H1 (cell line): ENCODE results near the gene SMU1. TPM values are rescaled to one million over a fixed set of nuclear protein-coding genes. Genes with fewer than 3 reads are reported as not detected.
A peak's percentile ranks its signal among the peaks of the same experiment; 100 is the strongest.

Experiments
- CTCF ChIA-PET: fragments of 300-600 bp; sonication (Branson Sonifier 250); formaldehyde crosslinking; loops from one replicate; lab custom pipeline; 2021; ENCODE audit not compliant: partially characterized antibody; lab: Charles Lee
- POLR2A ChIA-PET: fragments of 300-600 bp; sonication (Branson Sonifier 250); formaldehyde crosslinking; loops from one replicate; lab custom pipeline; 2021; ENCODE audit warnings: inconsistent platforms; ENCODE audit not compliant: partially characterized antibody; lab: Charles Lee
- DNase-seq, 2 experiments: peaks; one replicate each; pipeline versions ENCODE4 v3.0.0 to v3.0.0-alpha.2; 2010 to 2022; ENCODE audit warnings: low spot score in 2 of 2, low read depth in 1 of 2, mixed read lengths in 1 of 2
- FAIRE-seq: peaks from 2 replicates; lab custom pipeline; 2011; peaks lifted over from hg19 to GRCh38; lab: Jason Lieb, UNC
- H2AFZ ChIP-seq: 2 replicates; pipeline ENCODE4 v1.8.1; 2012; ENCODE audit warnings: low read length, inconsistent platforms
- H2AK5ac ChIP-seq: 2 replicates; pipeline ENCODE4 v1.6.1; 2013; ENCODE audit warnings: low read depth, low read length
- H2BK120ac ChIP-seq: replicated peaks from 2 replicates; pipeline ENCODE3; 2013; ENCODE audit warnings: low read depth, low read length, inconsistent platforms
- H2BK12ac ChIP-seq: 2 replicates; pipeline ENCODE4 v1.6.1; 2013; ENCODE audit warnings: low read depth, low read length
- H2BK15ac ChIP-seq: 2 replicates; pipeline ENCODE4 v1.6.1; 2013; ENCODE audit warnings: low read length
- H2BK20ac ChIP-seq: 2 replicates; pipeline ENCODE4 v1.6.1; 2013; ENCODE audit warnings: low read length
- H2BK5ac ChIP-seq: 2 replicates; pipeline ENCODE4 v1.6.1; 2013; ENCODE audit warnings: low read depth, low read length
- H3K14ac ChIP-seq: 2 replicates; pipeline ENCODE4 v1.6.1; 2013; ENCODE audit warnings: inconsistent platforms; ENCODE audit not compliant: insufficient read length
- H3K18ac ChIP-seq: 2 replicates; pipeline ENCODE4 v1.6.1; 2013; ENCODE audit warnings: low read length; ENCODE audit errors: extremely low read depth
- H3K23ac ChIP-seq: 2 replicates; pipeline ENCODE4 v1.6.1; 2013; ENCODE audit warnings: inconsistent platforms; ENCODE audit not compliant: insufficient read length
- H3K23me2 ChIP-seq: 2 replicates; pipeline ENCODE4 v1.6.1; 2013; ENCODE audit warnings: low read depth, low read length
- H3K27ac ChIP-seq: 2 replicates; pipeline ENCODE4 v1.6.1; 2011; ENCODE audit warnings: low read depth, low read length, inconsistent platforms
- H3K27me3 ChIP-seq, 4 experiments: replicated peaks in 1 of 4; 1 replicate in 1 of 4; 2 replicates in 3 of 4; pipeline versions ENCODE4 v1.6.1 to v1.8.1; 2011 to 2013; ENCODE audit warnings: low read length in 3 of 4, mild to moderate bottlenecking in 3 of 4, inconsistent platforms in 2 of 4, mixed read lengths in 2 of 4, moderate library complexity in 1 of 4; ENCODE audit not compliant: control insufficient read depth in 3 of 4, insufficient read depth in 3 of 4; ENCODE audit errors: extremely low read depth in 1 of 4
- H3K36me3 ChIP-seq, 4 experiments: 2 replicates each; pipeline versions ENCODE4 v1.6.1 to v1.8.1; 2011 to 2013; ENCODE audit warnings: mild to moderate bottlenecking in 4 of 4, low read length in 3 of 4, moderate library complexity in 2 of 4, control low read depth in 1 of 4, inconsistent platforms in 1 of 4; ENCODE audit not compliant: insufficient read depth in 4 of 4, control insufficient read depth in 2 of 4
- H3K4ac ChIP-seq: replicated peaks from 2 replicates; pipeline ENCODE3; 2013; ENCODE audit warnings: low read length, low read depth, mixed read lengths, inconsistent platforms; ENCODE audit not compliant: insufficient read length
- H3K4me1 ChIP-seq, 4 experiments: replicated peaks in 1 of 4; 1 replicate in 1 of 4; 2 replicates in 3 of 4; pipeline versions ENCODE4 v1.6.1 to v1.8.1; 2011 to 2013; ENCODE audit warnings: low read length in 3 of 4, inconsistent platforms in 2 of 4, mixed read lengths in 1 of 4; ENCODE audit not compliant: insufficient read depth in 4 of 4, control insufficient read depth in 3 of 4
- H3K4me2 ChIP-seq, 2 experiments: 2 replicates each; pipeline versions ENCODE4 v1.6.1 to v1.8.1; 2011 to 2013; ENCODE audit warnings: low read depth in 2 of 2, low read length in 2 of 2, control low read depth in 1 of 2, inconsistent platforms in 1 of 2, mild to moderate bottlenecking in 1 of 2; ENCODE audit not compliant: insufficient read depth in 1 of 2
- H3K4me3 ChIP-seq, 4 experiments: fragments of 200-600, 300-600 bp in 1 of 4; sonication (generic), shearing (Covaris generic), sonication (Bioruptor Twin) in 1 of 4; 2 replicates each; pipeline versions ENCODE4 v1.5.1 to v1.8.1; 2011 to 2016; ENCODE audit warnings: low read length in 4 of 4, low read depth in 3 of 4, control low read depth in 2 of 4, inconsistent platforms in 2 of 4, mild to moderate bottlenecking in 2 of 4, mixed read lengths in 1 of 4, moderate library complexity in 1 of 4; ENCODE audit not compliant: insufficient read depth in 2 of 4; ENCODE audit errors: extremely low read depth in 1 of 4
- H3K56ac ChIP-seq: replicated peaks from 2 replicates; pipeline ENCODE3; 2013; ENCODE audit warnings: low read depth, mild to moderate bottlenecking, mixed read lengths, low read length, inconsistent platforms; ENCODE audit not compliant: insufficient read length
- H3K79me1 ChIP-seq: 2 replicates; pipeline ENCODE4 v1.6.1; 2013; ENCODE audit warnings: low read depth, low read length, control low read depth
- H3K79me2 ChIP-seq, 2 experiments: 2 replicates each; pipeline versions ENCODE4 v1.6.1 to v1.8.1; 2012 to 2013; ENCODE audit warnings: low read length in 2 of 2, mild to moderate bottlenecking in 2 of 2, inconsistent platforms in 1 of 2; ENCODE audit not compliant: insufficient read depth in 2 of 2, control insufficient read depth in 1 of 2
- H3K9ac ChIP-seq, 4 experiments: replicated peaks in 1 of 4; 1 replicate in 1 of 4; 2 replicates in 3 of 4; pipeline versions ENCODE4 v1.6.1 to v1.8.1; 2011 to 2013; ENCODE audit warnings: low read depth in 3 of 4, low read length in 3 of 4, control low read depth in 2 of 4, mild to moderate bottlenecking in 2 of 4, moderate library complexity in 2 of 4, inconsistent platforms in 1 of 4; ENCODE audit errors: extremely low read depth in 1 of 4
- H3K9me3 ChIP-seq, 2 experiments: 2 replicates each; pipeline versions ENCODE4 v1.6.1 to v1.8.1; 2012 to 2013; ENCODE audit warnings: mild to moderate bottlenecking in 2 of 2, moderate library complexity in 2 of 2, control low read depth in 1 of 2, inconsistent platforms in 1 of 2, low read depth in 1 of 2, low read length in 1 of 2, mixed read lengths in 1 of 2; ENCODE audit not compliant: insufficient read depth in 2 of 2
- H4K20me1 ChIP-seq, 2 experiments: replicated peaks in 1 of 2; 2 replicates each; pipeline versions ENCODE3 to v1.8.1; 2011 to 2013; ENCODE audit warnings: inconsistent platforms in 2 of 2, low read length in 2 of 2, mild to moderate bottlenecking in 1 of 2; ENCODE audit not compliant: insufficient read depth in 2 of 2, control insufficient read depth in 1 of 2
- H4K5ac ChIP-seq: 2 replicates; pipeline ENCODE4 v1.6.1; 2013; ENCODE audit warnings: low read length, low read depth, mixed read lengths, inconsistent platforms; ENCODE audit not compliant: insufficient read length
- H4K8ac ChIP-seq: 2 replicates; pipeline ENCODE4 v1.8.0; 2013; ENCODE audit warnings: mild to moderate bottlenecking, moderate library complexity, low read length, inconsistent platforms; ENCODE audit not compliant: insufficient read depth; ENCODE audit errors: extremely low read depth
- H4K91ac ChIP-seq: replicated peaks from 2 replicates; pipeline ENCODE3; 2013; ENCODE audit warnings: low read length, mixed read lengths, inconsistent platforms; ENCODE audit not compliant: insufficient read length
- CEBPB ChIP-seq: IDR thresholded peaks from 2 replicates; pipeline ENCODE4 v1.6.1; 2012; ENCODE audit warnings: low read depth, low read length
- HDAC6 ChIP-seq: IDR thresholded peaks from one replicate; pipeline ENCODE4 v1.7.1; 2012; ENCODE audit warnings: low read depth, mild to moderate bottlenecking, inconsistent platforms, low read length, moderate library complexity
- JUN ChIP-seq: IDR thresholded peaks from 2 replicates; pipeline ENCODE4 v1.6.1; 2011; ENCODE audit warnings: low read depth, mild to moderate bottlenecking, improper control_type of control experiment, low read length
- KDM4A ChIP-seq: IDR thresholded peaks from one replicate; pipeline ENCODE4 v1.7.1; 2012; ENCODE audit warnings: low read depth, mild to moderate bottlenecking, moderate library complexity, low read length, inconsistent platforms; ENCODE audit not compliant: severe bottlenecking
- POLR2AphosphoS5 ChIP-seq: IDR thresholded peaks from 2 replicates; pipeline ENCODE4 v1.6.1; 2011; ENCODE audit warnings: low read depth, low read length
- SIN3A ChIP-seq, 2 experiments: IDR thresholded peaks in 1 of 2; conservative IDR thresholded peaks in 1 of 2; 2 replicates each; pipeline ENCODE4 v1.6.1; 2011 to 2012; ENCODE audit warnings: low read length in 2 of 2, improper control_type of control experiment in 1 of 2, low read depth in 1 of 2, mild to moderate bottlenecking in 1 of 2
- SIRT6 ChIP-seq: IDR thresholded peaks from one replicate; pipeline ENCODE4 v1.7.1; 2012; ENCODE audit warnings: low read length, inconsistent platforms
- YY1 ChIP-seq: IDR thresholded peaks from 2 replicates; pipeline ENCODE4 v1.6.1; 2011; ENCODE audit warnings: low read depth, mild to moderate bottlenecking, low read length
- WGBS, 2 experiments: shearing (Covaris generic) in 1 of 2; methylation state at CpG; one replicate each; pipeline versions ENCODE4 v1.1.6 to v1.1.7; 2013 to 2015; ENCODE audit warnings: low lambda C conversion rate in 2 of 2, mixed read lengths in 2 of 2, inconsistent platforms in 1 of 2, low coverage in 1 of 2, missing lambda C conversion rate in 1 of 2; ENCODE audit not compliant: insufficient replicate concordance in 2 of 2, insufficient coverage in 1 of 2, insufficient read length in 1 of 2; ENCODE audit errors: extremely low coverage in 1 of 2, missing lambda C conversion rate in 1 of 2; 5-methylcytosine and 5-hydroxymethylcytosine counted together
- polyA plus RNA-seq, 7 experiments: library from polyadenylated mRNA; depleted of rRNA in 3 of 7; stranded (reverse) in 5 of 7; unstranded in 2 of 7; fragments of >200 nt in 5 of 7; fragments of 200-250 nt in 2 of 7; gene quantifications; 1 replicate in 5 of 7; 2 replicates in 1 of 7; 4 replicates in 1 of 7; pipeline versions ENCODE4 v1.2.1 to v1.2.3, GENCODE V29; 2011 to 2013; ENCODE audit warnings: missing spikeins in 2 of 7, mixed read lengths in 2 of 7
- total RNA-seq: library from RNA; stranded (reverse); fragmentation: NEBNext Ultra II Directional; extraction: Animal tissue kit (Norgen Biotek cat#: 25700); gene quantifications from 2 replicates; pipeline ENCODE4 v1.2.1, GENCODE V29; 2021
- TF ChIP-seq, protein P1 (sequence below): IDR thresholded peaks from 2 replicates; pipeline ENCODE4 v1.6.1; 2011; ENCODE audit warnings: low read length, improper control_type of control experiment
- TF ChIP-seq, protein P2 (sequence below), 3 experiments: IDR thresholded peaks; 1 replicate in 2 of 3; 2 replicates in 1 of 3; pipeline versions ENCODE4 v1.5.1 to v1.6.1; 2011; ENCODE audit warnings: low read length in 3 of 3, mild to moderate bottlenecking in 3 of 3, inconsistent platforms in 2 of 3, low read depth in 1 of 3, moderate library complexity in 1 of 3; ENCODE audit not compliant: insufficient read depth in 1 of 3; ENCODE audit errors: control extremely low read depth in 1 of 3

Gene SMU1
- total and polyA plus RNA-seq, 2 of the 8 experiments (the other 6 are each of a cell fraction or from before 2014, with no cell fraction given): 8.4 to 26.0 TPM

DNA sequence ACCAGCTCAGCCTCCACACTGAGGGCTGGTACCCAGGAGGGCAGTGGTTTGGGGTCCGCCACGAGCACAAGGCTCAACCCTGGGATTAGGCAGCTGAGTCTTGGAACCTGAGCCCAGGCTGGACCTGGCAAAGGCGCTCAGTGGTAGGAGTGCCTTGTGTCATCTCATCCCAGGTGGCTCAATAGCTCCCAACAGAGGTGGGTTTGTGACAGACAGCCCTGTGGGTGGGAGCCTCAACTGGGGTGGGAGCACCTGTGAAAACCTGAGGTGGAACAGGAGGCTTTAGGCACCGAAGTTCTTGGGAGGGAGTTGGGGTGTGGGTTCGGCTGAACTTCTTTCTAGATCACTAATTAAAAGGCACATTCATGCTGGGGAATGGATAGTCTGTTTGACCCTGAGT, 35.2 kb upstream of the SMU1 start:
- Histone ChIP-seq H3K4me1 (peaks cover 0 to 4% (median 1%) of the 10 kb centered on the region in 4 experiments; a peak in 3 of 7 replicates), H3K4me2 (no peak overlapping the region; a peak in 1 of 4 replicates), H2BK5ac (no peak overlapping the region), H4K91ac (no peak overlapping the region), H3K27ac (no peak overlapping the region; the same call in 1 of the 2 replicates), H3K4me3 (no peak overlapping the region), H3K56ac (no peak overlapping the region), H3K4ac (no peak overlapping the region), H3K18ac (no peak overlapping the region), H3K27me3 (no peaks in the 10 kb centered on the region), H4K8ac (peak overlapping the region; percentile 65; the same call in 1 of the 2 replicates), H3K23me2 (no peaks in the 10 kb centered on the region), H3K79me2 (no peaks in the 10 kb centered on the region), H3K23ac (no peak overlapping the region), H4K20me1 (no peaks in the 10 kb centered on the region), H3K79me1 (no peaks in the 10 kb centered on the region), H2AK5ac (0 out of 2 replicates have a peak overlapping the region, but pooled peaks have one; percentile 75), H3K14ac (no peak overlapping the region), H2BK12ac (peak overlapping the region; percentile 60; the same call in 1 of the 2 replicates), H3K36me3 (no peaks in the 10 kb centered on the region), H2BK20ac (no peak overlapping the region), H3K9ac (no peak overlapping the region), H3K9me3 (no peaks in the 10 kb centered on the region), H2BK120ac (no peak overlapping the region), H4K5ac (no peak overlapping the region), H2BK15ac (no peak overlapping the region), H2AFZ (no peak overlapping the region)
- WGBS, 2 experiments: 91% methylated on average over 5 of the region's 5 CpGs; no CpG with 5 or more reads in 1 of the 2 experiments
- CTCF ChIA-PET: interaction anchor here (1.2 kb wide), 1 partner anchor 40 kb away, joined by 3 read pairs; no protein-coding TSS in a partner anchor
- DNase-seq (no peak), FAIRE-seq (no peak)
- POLR2A ChIA-PET: interaction anchor here (1.3 kb wide), 1 partner anchor 46 kb away, joined by 3 read pairs; no protein-coding TSS in a partner anchor
- TF ChIP-seq SIRT6: no peak
- no peak for TF ChIP-seq HDAC6
- TF ChIP-seq, protein P1, sequence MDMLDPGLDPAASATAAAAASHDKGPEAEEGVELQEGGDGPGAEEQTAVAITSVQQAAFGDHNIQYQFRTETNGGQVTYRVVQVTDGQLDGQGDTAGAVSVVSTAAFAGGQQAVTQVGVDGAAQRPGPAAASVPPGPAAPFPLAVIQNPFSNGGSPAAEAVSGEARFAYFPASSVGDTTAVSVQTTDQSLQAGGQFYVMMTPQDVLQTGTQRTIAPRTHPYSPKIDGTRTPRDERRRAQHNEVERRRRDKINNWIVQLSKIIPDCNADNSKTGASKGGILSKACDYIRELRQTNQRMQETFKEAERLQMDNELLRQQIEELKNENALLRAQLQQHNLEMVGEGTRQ: no peak
- TF ChIP-seq CEBPB: no peak
- TF ChIP-seq JUN: no peak
- TF ChIP-seq, protein P2, sequence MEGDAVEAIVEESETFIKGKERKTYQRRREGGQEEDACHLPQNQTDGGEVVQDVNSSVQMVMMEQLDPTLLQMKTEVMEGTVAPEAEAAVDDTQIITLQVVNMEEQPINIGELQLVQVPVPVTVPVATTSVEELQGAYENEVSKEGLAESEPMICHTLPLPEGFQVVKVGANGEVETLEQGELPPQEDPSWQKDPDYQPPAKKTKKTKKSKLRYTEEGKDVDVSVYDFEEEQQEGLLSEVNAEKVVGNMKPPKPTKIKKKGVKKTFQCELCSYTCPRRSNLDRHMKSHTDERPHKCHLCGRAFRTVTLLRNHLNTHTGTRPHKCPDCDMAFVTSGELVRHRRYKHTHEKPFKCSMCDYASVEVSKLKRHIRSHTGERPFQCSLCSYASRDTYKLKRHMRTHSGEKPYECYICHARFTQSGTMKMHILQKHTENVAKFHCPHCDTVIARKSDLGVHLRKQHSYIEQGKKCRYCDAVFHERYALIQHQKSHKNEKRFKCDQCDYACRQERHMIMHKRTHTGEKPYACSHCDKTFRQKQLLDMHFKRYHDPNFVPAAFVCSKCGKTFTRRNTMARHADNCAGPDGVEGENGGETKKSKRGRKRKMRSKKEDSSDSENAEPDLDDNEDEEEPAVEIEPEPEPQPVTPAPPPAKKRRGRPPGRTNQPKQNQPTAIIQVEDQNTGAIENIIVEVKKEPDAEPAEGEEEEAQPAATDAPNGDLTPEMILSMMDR (IDR thresholded peaks at IDR 0.05; ENCODE audit: control extremely low read depth in 1 of 3, insufficient read depth in 1 of 3, low read depth in 1 of 3, low read length in 3 of 3): peak in 1 of 3 experiments; percentile 1; a peak in 1 of 4 replicates
- no peak for TF ChIP-seq POLR2AphosphoS5
- no peak for TF ChIP-seq YY1
- TF ChIP-seq KDM4A: no peak
- TF ChIP-seq SIN3A (conservative IDR thresholded peaks at IDR 0.05 in 1 of 2, IDR thresholded peaks at IDR 0.05 in 1 of 2; ENCODE audit: low read depth in 1 of 2, low read length in 2 of 2): no peak
